Liver (tissue), 9 donors: ENCODE results near the gene SERPINH1. TPM values are rescaled to one million over a fixed set of nuclear protein-coding genes. Genes with fewer than 3 reads are reported as not detected.

Source experiments
- DNase-seq: peaks from one replicate; pipeline ENCODE4 v3.0.0-alpha.2; 2017; ENCODE audit warnings: low spot score
- H3K27ac ChIP-seq, 2 donors: one replicate each; pipeline ENCODE4 v1.7.0; 2013; ENCODE audit warnings: inconsistent platforms in 2 of 2, low read length in 2 of 2, control low read depth in 1 of 2, low read depth in 1 of 2, mild to moderate bottlenecking in 1 of 2
- H3K27me3 ChIP-seq, 4 donors: one replicate each; pipeline versions ENCODE4 v1.6.1 to v1.7.0; 2013; ENCODE audit warnings: low read length in 3 of 4, inconsistent platforms in 1 of 4, mild to moderate bottlenecking in 1 of 4, moderate library complexity in 1 of 4; ENCODE audit not compliant: control insufficient read depth in 4 of 4, insufficient read depth in 4 of 4
- H3K36me3 ChIP-seq, 4 donors: one replicate each; pipeline versions ENCODE4 v1.6.1 to v1.7.0; 2013; ENCODE audit warnings: low read length in 3 of 4, mild to moderate bottlenecking in 3 of 4, low read depth in 1 of 4, moderate library complexity in 1 of 4; ENCODE audit not compliant: control insufficient read depth in 4 of 4, insufficient read depth in 3 of 4
- H3K4me1 ChIP-seq, 4 donors: one replicate each; pipeline versions ENCODE4 v1.6.1 to v1.7.0; 2013; ENCODE audit warnings: low read length in 3 of 4, mild to moderate bottlenecking in 3 of 4, moderate library complexity in 1 of 4; ENCODE audit not compliant: control insufficient read depth in 4 of 4, insufficient read depth in 4 of 4
- H3K4me3 ChIP-seq, 3 donors: one replicate each; pipeline versions ENCODE4 v1.6.1 to v1.7.0; 2013; ENCODE audit warnings: low read length in 3 of 3, control low read depth in 1 of 3, low read depth in 1 of 3, mild to moderate bottlenecking in 1 of 3
- H3K9ac ChIP-seq, 2 donors: one replicate each; pipeline ENCODE4 v1.7.0; 2013; ENCODE audit warnings: low read length in 2 of 2, mild to moderate bottlenecking in 2 of 2, moderate library complexity in 2 of 2, control low read depth in 1 of 2, low read depth in 1 of 2
- H3K9me3 ChIP-seq, 4 donors: one replicate each; pipeline versions ENCODE4 v1.6.1 to v1.7.0; 2013; ENCODE audit warnings: low read length in 3 of 4; ENCODE audit not compliant: control insufficient read depth in 4 of 4
- ATF3 ChIP-seq: IDR thresholded peaks from 2 replicates; pipeline ENCODE4 v1.6.1; 2016; ENCODE audit warnings: antibody characterized with exemption
- EGR1 ChIP-seq, 2 donors: IDR thresholded peaks; 2 replicates each; pipeline ENCODE4 v1.6.1; 2016 to 2018; ENCODE audit warnings: antibody characterized with exemption in 2 of 2, low read depth in 2 of 2
- FOXA2 ChIP-seq: IDR thresholded peaks from 2 replicates; pipeline ENCODE4 v1.6.1; 2016; ENCODE audit warnings: antibody characterized with exemption
- HNF4A ChIP-seq, 2 donors: conservative IDR thresholded peaks; 2 replicates each; pipeline ENCODE4 v1.6.1; 2016; ENCODE audit warnings: antibody characterized with exemption in 2 of 2, mild to moderate bottlenecking in 2 of 2
- HNF4G ChIP-seq: IDR thresholded peaks from 2 replicates; pipeline ENCODE4 v1.6.1; 2016; ENCODE audit warnings: antibody characterized with exemption
- WGBS: extraction: QIAGEN DNeasy Blood & Tissue Kit; methylation state at CpG from one replicate; pipeline ENCODE4 v1.1.7; 2013; 5-methylcytosine and 5-hydroxymethylcytosine counted together
- polyA plus RNA-seq, 2 donors: library from polyadenylated mRNA; stranded (reverse) in 1 of 2; unstranded in 1 of 2; fragments of 200-250 nt in 1 of 2; fragments of >200 nt in 1 of 2; fragmentation: Nextera tagmentation in 1 of 2; extraction: Ambion mirVana in 1 of 2; gene quantifications; one replicate each; pipeline versions ENCODE4 v1.2.1 to v1.2.3, GENCODE V29; 2013 to 2015
- total RNA-seq, 2 donors: library from RNA; depleted of rRNA; stranded (reverse); fragments of >200 nt; gene quantifications; one replicate each; pipeline ENCODE4 v1.2.3, GENCODE V29; 2014
- TF ChIP-seq, protein P1 (sequence below): fragments of 150-350 bp; IDR thresholded peaks from 2 replicates; pipeline ENCODE4 v1.5.1; 2017; ENCODE audit warnings: improper control_type of control experiment, low read depth, low read length; ENCODE audit not compliant: missing input control
- TF ChIP-seq, protein P2 (sequence below): IDR thresholded peaks from 2 replicates; pipeline ENCODE4 v1.6.1; 2016; ENCODE audit warnings: antibody characterized with exemption, mild to moderate bottlenecking
- donor health status: healthy.
- donor health status: healthy.
- donor health status: healthy.
- donor health status: healthy.
- donor health status: healthy.

SERPINH1 gene
- total and polyA plus RNA-seq, 4 donors: 5.0 to 118 (median 68.7) TPM

GRCh38 chr11:75516140-75516539, 45.9 kb upstream of the SERPINH1 start:
- Histone ChIP-seq H3K4me1 (peaks cover 7 to 23% (median 15%) of the 10 kb centered on the region in 4 donors), H3K27me3 (no peaks in the 10 kb centered on the region), H3K27ac (no peak overlapping the region), H3K9me3 (peaks cover 0 to 2% (median under 1%) of the 10 kb centered on the region in 4 donors), H3K9ac (no peak overlapping the region), H3K36me3 (no peaks in the 10 kb centered on the region), H3K4me3 (no peak overlapping the region)
- no peak for TF ChIP-seq HNF4A (conservative IDR thresholded peaks at IDR 0.05)
- TF ChIP-seq FOXA2: no peak
- TF ChIP-seq, protein P1, sequence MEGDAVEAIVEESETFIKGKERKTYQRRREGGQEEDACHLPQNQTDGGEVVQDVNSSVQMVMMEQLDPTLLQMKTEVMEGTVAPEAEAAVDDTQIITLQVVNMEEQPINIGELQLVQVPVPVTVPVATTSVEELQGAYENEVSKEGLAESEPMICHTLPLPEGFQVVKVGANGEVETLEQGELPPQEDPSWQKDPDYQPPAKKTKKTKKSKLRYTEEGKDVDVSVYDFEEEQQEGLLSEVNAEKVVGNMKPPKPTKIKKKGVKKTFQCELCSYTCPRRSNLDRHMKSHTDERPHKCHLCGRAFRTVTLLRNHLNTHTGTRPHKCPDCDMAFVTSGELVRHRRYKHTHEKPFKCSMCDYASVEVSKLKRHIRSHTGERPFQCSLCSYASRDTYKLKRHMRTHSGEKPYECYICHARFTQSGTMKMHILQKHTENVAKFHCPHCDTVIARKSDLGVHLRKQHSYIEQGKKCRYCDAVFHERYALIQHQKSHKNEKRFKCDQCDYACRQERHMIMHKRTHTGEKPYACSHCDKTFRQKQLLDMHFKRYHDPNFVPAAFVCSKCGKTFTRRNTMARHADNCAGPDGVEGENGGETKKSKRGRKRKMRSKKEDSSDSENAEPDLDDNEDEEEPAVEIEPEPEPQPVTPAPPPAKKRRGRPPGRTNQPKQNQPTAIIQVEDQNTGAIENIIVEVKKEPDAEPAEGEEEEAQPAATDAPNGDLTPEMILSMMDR: no peak
- no peak for TF ChIP-seq HNF4G
- TF ChIP-seq ATF3: no peak
- TF ChIP-seq, protein P2, sequence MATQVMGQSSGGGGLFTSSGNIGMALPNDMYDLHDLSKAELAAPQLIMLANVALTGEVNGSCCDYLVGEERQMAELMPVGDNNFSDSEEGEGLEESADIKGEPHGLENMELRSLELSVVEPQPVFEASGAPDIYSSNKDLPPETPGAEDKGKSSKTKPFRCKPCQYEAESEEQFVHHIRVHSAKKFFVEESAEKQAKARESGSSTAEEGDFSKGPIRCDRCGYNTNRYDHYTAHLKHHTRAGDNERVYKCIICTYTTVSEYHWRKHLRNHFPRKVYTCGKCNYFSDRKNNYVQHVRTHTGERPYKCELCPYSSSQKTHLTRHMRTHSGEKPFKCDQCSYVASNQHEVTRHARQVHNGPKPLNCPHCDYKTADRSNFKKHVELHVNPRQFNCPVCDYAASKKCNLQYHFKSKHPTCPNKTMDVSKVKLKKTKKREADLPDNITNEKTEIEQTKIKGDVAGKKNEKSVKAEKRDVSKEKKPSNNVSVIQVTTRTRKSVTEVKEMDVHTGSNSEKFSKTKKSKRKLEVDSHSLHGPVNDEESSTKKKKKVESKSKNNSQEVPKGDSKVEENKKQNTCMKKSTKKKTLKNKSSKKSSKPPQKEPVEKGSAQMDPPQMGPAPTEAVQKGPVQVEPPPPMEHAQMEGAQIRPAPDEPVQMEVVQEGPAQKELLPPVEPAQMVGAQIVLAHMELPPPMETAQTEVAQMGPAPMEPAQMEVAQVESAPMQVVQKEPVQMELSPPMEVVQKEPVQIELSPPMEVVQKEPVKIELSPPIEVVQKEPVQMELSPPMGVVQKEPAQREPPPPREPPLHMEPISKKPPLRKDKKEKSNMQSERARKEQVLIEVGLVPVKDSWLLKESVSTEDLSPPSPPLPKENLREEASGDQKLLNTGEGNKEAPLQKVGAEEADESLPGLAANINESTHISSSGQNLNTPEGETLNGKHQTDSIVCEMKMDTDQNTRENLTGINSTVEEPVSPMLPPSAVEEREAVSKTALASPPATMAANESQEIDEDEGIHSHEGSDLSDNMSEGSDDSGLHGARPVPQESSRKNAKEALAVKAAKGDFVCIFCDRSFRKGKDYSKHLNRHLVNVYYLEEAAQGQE: no peak
- WGBS: 94% methylated on average over 3 of the region's 3 CpGs
- no peak for DNase-seq

DNA sequence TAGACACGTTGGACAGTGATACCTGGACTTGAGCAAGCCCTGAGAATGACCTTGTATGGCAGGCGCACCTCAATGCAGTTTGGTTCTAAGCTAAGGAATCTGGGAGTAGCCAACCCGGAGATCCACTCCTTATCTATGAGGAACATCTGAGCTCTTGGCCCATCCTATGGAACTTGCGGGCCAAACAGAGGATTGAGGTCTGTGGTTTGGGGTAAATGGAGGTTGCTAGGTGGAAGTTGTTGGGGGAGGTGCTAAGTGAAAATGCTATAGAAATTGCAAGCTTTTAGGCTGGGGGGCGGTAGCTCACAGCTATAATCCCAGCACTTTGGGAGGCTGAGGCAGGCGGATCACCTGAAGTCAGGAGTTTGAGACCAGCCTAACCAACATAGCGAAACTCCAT, 45.2 kb upstream of the SERPINH1 start:
- no peak overlapping the region for H3K27ac ChIP-seq
- no peak for DNase-seq
- H3K36me3 ChIP-seq: no peaks in the 10 kb centered on the region
- no peak for TF ChIP-seq EGR1 (IDR thresholded peaks at IDR 0.05; ENCODE audit: low read depth in 2 of 2)
- no peaks in the 10 kb centered on the region for H3K27me3 ChIP-seq
- peaks cover 7 to 25% (median 16%) of the 10 kb centered on the region in 4 donors for H3K4me1 ChIP-seq
- no peak overlapping the region for H3K9ac ChIP-seq
- H3K9me3 ChIP-seq: peaks cover 0 to 2% (median under 1%) of the 10 kb centered on the region in 4 donors
- H3K4me3 ChIP-seq: no peak overlapping the region
- 90% methylated on average over 7 of the region's 7 CpGs for WGBS

DNA sequence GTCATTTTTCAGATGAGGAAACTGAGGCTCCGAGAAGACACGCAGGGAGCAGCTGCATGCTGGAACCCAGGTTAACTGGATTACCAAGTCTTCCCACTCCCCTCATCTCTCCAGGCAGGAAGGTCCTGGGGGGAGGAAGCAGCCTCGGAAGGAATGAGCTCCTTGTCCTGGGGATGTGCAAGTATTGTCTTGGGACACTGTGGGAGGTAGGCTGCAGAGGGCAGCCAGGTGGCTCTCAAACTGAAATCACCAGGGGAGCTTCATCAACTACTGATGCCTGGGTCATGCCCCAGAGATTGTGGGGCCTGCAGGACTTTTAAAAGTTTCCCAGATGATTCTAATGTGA, 43.9 kb upstream of the SERPINH1 start:
- Histone ChIP-seq H3K36me3 (no peaks in the 10 kb centered on the region), H3K4me3 (no peak overlapping the region), H3K9ac (no peak overlapping the region), H3K9me3 (peaks cover 0 to 2% (median under 1%) of the 10 kb centered on the region in 4 donors), H3K27me3 (no peaks in the 10 kb centered on the region), H3K4me1 (peaks cover 7 to 25% (median 16%) of the 10 kb centered on the region in 4 donors), H3K27ac (no peak overlapping the region)
- 87% methylated on average over 3 of the region's 3 CpGs for WGBS
- TF ChIP-seq EGR1 (IDR thresholded peaks at IDR 0.05; ENCODE audit: low read depth in 2 of 2): no peak
- TF ChIP-seq ATF3: no peak
- no peak for DNase-seq
